NCI-H1105 (cell line): ENCODE results near the gene RILPL1.
"Not testable (repeated sequence)": the region's sequence is repeated elsewhere in the genome, so short reads cannot be mapped to it uniquely, and the experiment has no call there.

Experiments
- DNase-seq: peaks from one replicate; lab custom pipeline; 2025; lab: John Stamatoyannopoulos, UW

Gene RILPL1

DNA sequence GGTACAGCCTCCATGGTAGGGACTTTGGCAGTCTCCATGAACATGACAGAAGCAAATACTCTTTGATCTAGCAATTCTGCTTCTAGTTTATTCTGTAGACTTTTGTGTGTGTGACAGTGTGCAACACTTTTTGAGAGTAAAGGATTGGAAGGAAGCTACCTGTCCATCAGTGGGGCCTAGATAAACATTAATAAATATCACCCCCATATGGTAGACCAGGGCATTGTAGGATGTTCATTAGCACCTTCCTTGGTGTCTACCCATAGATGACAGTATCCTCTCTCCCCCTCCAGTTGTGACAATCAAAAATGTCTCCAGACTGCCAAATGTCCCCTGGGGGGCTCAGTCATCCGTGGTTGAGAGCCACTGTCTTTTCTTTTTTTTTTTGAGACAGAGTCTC lies 64.7 kb downstream of the RILPL1 start:
- DNase-seq = no peak

DNA sequence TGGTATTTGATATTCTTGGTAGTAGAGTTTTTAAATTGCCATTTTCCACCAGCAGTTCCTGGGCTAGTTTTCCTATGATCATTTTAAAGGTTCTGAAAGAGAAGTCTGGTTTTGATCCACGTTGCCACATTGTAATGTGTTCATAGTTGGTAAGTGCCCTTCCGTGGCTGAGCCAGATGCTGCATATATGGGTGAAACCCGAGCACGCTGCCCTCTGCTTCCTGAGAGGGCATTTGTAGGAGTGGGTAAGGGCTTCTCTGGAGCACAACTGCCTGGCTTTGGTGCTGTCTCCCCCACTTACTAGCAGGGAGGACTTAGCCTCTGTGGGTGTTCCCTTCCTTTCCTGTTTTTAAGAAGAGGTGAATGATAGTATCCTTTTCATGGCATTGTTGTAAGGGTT lies 68.4 kb downstream of the RILPL1 start:
- DNase-seq = no peak

DNA sequence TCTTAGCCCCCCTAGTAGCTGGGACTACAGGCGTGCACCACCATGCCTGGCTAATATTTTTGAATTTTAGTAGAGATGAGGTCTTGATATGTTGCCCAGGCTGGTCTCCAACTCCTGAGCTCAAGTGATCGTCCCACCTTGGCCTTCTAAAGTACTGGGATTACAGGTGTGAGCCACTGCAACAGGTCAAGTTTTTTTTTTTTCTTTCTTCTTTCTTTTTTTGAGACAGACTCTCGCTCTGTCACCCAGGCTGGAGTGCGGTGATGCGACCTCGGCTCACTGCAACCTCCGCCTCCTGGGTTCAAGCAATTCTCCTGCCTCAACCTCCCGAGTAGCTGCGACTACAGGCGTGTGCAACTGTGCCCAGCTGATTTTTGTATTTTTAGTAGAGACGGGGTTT lies 70.3 kb downstream of the RILPL1 start:
- DNase-seq = not testable (repeated sequence)

DNA sequence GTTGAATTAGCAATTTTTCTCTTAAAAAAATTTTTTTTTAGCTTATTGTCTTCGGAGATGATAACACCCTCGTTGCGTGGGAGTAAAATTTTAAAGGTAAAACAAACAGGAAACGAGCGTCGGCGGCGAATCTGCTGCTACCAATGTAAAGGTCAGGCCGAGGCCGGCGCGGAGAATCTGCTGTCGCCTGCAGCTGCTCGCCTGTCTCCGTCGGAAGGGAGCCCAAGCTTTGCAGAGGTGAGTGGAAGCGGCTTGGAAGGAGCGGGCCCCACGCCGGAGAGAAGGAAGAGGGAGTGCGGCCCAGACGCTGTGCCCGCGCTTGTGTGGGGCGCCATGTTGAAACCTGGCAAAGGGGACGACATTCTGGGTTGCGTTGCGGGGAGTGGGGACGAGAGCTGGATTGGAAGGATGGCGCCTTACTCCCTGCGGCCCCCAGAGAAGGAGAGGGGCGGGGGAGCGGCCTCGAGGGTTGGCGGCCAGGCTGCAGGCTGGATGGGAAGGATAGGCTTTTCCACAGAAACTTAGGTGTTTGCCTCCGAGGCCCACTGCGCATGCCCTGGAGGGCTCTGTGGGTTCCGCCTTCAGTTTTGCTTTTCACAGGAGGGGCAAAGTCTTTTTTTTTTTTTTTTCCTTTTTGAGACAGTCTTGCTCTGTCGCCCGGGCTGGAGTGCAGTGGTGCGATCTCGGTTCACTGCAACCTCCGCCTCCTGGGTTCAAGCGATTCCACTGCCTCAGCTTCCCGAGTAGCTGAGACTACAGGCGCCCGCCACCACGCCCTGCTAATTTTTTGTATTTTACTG lies 75.3 kb downstream of the RILPL1 start, which contains the start of gene SNRNP35:
TSS of gene SNRNP35 (plus strand) at position 160 of the 800 bp plus-strand sequence. CDS start 7,402 bp downstream, outside the sequence.
- DNase-seq = peak; percentile 92

DNA sequence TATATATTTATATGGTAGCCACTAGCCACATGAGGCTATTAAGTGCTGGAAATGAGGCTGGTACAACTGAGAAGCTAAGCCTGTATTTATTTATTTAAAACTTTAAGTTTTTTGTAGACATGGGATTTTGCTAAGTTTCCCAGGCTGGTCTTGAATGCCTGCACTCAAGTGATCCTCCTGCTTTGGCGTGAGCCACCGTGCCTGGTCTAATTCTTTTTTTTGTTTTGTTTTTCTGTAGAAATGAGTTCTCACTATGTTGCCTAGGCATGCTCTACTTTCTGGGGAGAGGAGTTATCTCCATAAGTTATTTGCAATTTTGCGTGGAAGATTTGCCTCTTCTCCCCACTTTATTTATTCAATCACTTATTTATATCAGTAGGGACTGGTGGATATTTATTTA lies 80.4 kb downstream of the RILPL1 start:
- DNase-seq = no peak

DNA sequence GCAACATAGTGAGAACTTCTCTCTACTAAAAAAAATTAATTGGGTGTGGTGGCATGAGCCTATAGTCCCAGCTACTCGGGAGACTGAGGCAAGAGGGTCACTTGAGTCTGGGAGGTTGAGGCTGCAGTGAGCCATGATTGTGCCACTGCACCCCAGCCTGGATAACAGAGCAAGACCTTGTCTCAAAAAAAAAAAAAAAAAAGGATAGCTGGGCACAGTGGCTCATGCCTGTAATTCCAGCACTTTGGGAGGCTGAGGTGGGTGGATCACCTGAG lies 81.3 kb downstream of the RILPL1 start:
- DNase-seq = not testable (repeated sequence)

DNA sequence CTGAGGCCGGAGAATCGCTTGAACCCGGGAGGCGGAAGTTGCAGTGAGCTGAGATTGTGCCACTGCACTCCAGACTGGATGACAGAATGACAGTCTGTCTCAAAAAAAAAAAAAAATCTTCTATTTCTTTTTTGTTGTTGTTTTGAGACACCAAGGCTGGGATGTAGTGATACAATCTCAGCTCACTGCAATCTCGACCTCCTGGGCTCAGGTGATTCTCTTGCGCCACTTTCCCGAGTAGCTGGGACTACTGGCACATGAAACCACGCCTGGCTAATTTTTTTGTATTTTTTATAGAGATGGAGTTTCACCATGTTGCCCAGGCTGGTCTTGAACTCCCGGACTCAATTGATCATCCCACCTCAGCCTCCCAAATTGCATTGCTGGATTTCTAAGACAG lies 82.9 kb downstream of the RILPL1 start:
- no peak for DNase-seq

DNA sequence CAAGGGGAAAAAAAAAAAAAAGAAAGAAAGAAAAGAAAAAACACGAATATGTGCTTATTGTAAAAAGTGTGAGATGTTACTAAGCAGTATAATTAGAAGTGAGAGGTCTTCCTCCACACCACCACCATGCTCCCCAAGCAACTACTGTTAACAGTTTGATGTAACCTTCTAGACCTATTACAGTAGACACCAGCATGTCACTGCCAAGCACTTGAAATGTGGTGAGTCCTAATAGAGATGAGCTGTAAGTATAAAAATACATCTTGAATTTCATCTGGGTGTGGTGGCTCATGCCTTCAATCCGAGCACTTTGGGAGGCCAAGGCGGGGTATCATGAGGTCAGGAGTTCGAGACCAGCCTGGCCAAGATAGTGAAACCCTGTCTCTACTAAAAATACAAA lies 83.7 kb downstream of the RILPL1 start:
- no peak for DNase-seq

DNA sequence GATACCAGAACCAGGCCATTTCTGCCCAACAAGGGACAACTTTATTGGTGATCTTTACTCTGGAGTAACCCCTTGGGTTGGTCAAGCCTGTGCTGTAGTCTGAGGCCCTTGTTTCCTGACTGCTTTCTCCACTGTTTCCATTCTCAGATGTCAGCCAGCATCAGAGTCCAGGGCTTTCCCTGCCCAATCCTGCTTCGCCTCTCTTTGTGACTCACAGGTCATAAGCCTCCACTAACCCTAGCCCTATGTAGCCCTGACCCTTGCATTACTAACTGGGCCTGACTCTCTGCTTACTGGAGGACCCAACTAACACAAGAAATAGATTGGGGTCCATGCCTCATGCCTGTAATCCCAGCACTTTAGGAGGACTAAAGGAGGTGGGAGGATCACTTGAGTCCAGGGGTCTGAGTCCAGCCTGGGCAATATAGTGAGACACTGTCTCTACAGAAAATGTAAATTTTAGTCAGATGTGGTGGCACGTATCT lies 84.2 kb downstream of the RILPL1 start:
- no peak for DNase-seq

DNA sequence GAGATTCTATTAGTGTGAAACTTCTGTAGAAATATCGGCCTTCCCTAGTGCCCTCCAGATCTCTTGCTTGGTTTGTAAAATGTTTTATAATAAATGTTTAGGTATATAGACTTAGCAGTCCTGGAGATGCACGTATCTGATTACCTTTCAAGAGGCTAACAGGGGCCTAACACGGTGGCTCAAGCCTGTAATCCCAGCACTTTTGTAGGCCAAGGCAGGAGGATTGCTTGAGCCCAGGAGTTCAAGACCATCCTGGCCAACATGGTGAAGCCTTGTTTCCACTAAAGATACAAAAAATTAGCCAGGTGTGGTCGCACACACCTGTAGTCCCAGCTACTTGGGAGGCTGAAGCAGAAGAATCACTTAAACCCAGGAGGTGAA lies 87.2 kb downstream of the RILPL1 start:
- no peak for DNase-seq

DNA sequence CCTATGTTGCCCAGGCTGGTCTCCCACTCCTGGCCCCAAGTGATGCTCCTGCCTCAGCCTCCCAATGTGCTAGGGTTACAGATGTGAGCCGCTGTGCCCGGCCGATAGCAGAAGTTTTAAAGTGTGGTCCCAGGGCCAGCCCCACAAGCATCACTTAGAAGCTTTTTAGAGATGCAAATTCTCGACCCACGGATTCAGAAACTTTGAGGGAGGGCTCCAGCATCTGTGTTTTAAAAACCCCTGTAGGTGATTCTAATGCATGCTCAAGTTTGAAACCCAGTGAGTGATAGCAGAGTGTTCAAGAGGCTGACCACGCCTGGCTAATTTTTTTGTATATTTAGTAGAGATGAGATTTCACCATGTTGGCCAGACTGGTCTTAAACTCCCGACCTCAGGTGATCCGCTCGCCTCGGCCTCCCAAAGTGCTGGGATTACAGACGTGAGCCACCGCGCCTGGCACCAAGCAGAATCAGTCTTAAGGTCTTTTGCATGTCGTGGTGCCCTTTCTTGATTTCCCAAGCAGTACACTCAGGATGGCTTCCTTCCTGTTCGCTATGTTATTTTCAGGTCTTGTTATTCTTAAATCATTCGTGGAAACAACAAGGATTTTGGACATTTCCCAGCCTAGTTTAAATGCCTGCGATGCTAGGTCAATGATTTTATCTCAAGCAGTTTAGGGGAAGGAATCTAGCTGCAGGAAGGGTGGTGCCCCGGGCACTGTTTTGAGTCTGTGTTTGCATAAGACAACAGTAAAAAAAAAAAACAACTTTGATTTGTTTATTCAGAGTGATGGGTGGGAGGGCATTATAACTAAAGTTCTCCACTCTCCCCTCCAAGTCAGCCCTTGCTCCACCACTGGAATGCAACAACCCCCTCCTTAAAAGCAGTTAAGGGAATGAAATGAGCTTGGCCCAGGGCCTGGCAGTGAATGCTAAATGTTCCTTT lies 87.9 kb downstream of the RILPL1 start:
- DNase-seq = no peak

DNA sequence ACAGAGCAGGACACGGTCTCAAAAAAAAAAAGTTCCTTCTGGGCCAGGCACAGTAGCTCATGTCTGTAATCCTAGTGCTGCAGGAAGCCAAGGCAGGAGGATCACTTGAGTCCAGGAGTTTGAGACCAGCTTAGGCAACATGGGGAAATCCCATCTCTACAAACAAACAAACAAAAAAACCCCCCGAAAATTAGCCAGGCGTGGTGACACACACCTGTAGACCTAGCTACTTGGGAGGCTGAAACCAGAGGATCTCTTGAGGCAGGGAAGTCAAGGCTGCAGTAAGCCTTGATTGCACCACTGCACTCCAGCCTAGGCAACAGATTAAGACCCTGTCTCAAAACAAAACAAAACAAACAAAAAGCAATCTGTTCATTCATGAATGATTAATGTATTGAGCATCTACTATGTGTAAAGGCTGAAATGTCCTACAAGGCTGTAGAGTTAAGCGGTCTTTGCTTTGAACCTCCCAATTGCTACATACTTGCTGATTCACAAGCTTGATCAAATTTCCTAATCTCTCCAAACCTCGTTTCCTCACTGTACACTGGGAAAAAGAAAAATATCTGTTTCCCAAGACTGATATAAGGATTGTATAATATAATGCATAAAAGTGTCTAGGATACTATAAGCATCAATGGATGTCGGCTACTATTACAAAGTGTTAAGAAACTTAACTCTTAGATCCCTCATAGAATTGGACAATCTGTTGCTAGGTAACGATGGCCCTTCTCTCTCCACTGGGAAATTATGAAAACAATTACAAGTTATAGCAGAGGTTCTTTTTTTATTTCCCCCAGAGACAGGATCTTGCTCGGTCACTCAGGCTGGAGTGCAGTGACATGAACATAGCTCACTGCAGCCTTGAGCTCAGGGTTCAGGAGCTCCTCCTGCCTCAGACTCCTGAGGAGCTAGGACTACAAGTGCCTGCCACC lies 89.2 kb downstream of the RILPL1 start:
- no peak for DNase-seq

DNA sequence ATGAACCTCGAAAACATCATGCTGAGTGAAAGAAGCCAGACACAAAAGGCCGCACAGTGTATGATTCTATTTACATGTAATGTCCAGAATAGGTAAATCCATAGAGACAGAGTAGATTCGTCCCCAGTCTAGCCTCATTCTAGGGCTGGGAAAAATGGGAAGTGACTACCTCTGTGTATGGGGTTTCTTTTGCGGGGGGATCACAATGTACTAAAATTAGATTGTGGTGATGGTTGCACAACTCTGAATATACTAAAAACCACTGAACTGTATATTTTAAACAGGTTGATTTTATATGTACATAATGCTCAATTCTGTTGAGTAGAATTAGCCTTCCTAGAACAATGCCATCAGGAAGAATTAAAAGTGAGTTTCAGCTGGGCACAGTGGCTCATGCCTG lies 90.7 kb downstream of the RILPL1 start:
- no peak for DNase-seq

DNA sequence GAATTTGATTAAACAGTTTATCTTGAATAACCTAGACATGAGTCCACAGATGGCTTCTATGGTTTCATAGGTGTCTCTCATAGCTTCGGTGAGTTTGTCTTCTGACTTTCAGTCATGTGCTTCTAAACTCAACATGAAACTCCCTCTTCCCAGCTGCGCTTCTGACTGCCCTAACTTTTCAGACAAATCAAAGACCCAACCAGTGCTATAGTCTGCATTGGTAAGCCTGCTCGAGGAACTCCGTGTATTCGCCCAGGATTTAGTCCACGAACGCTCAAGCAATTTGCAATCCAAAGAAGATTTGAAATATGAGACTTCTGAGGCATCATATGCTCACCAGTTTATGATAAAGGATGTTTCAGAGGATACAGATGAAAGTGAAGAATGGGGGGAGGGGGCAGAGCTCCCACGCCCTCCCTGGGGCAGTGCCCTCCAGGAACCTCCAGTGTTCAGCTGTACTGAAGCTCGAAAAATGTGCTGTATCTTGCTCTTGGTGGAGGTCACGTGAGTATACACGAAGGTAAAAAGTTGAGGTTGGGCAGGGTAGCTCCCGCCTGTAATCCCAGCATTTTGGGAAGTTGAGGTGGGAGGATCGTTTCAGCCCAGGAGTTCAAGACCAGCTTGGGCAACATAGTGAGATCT lies 91.9 kb downstream of the RILPL1 start:
- DNase-seq = no peak

DNA sequence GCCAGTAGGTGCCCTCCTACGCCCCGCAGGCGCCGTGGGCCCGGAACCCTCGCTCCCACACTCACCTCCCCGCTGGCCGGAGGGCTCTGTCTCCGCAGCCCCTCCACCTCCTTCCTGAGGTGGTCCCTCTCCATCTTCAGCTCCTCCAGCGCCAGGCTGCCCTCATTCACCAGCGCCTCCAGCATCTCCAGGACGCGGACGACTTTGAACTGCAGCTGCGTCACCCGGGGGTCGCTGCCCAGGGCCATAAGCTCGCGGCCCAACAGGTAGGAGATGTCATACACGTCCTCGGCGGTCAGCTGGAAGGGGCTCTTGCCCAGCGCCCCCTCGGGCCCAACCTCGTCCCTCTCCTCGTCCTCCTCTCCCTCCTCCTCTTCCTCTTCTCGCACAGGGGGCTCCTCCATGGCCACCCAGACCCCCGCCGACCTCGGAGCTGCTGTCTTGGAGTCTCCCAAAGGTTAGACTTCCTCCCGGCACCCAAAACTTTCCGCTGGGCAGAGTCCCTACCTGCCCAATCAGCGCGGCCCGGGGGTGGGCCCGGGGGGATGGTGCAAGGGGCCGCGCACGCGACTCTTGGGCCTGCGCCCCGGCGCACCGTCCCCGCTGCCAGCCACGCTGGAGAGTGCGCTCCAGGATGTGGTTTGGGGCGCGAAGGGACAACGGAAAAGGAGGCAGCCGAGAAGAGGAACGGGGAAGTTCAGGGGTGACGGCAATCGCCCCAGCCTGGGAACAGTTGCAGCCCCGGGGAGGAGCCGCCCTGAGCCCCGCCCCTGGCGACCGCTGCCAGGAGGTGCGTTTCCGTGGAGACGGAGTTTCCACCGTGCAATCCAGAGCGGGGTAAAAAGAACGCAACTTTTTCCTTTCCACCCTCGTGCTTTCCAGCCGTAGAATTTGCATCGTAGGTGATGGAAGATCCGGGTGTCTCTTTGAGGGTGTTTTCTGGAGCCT lies 97.2 kb downstream of the RILPL1 start, which contains the start of gene RILPL2:
TSS of gene RILPL2 (minus strand) at position 668 of the 948 bp plus-strand sequence. CDS start at position 404, 264 bp downstream.
- DNase-seq = peak; percentile 56

DNA sequence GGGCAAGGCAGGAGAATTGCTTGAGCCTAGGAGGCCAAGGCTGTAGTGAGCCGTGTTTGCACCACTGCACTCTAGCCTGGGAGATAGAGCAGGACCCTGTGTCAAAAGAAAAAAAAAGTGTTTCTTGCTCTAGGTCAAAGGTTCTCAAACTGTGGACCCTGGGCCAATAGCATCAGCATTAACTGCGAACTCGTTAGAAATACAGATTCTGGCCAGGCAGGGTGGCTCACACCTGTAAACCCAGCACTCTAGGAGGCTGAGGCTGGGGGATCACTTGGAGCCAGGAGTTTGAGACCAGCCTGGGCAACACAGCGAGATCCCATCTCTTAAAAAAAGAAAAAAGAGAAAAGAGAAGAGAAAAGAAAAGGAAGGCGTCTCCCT lies 97.9 kb downstream of the RILPL1 start:
- no peak for DNase-seq

DNA sequence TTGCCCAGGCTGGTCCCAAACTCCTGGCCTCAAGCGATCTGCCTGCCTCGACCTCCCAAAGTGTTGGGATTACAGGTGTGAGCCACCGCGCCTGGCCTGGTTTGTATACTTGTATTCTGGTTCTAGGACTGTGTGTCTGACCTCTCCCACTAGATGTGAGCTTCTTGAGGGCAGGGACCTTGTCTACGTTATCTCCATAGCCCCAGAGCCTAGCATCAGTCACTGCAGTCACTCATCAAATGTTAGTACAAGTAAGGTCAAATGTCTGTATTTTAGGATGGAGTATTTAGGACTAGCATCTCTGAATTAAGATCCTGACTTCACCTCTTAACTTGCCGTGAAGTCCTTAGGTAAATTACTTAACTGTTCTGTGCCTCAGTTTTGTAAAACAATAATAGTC lies 99.9 kb downstream of the RILPL1 start:
- DNase-seq = no peak

DNA sequence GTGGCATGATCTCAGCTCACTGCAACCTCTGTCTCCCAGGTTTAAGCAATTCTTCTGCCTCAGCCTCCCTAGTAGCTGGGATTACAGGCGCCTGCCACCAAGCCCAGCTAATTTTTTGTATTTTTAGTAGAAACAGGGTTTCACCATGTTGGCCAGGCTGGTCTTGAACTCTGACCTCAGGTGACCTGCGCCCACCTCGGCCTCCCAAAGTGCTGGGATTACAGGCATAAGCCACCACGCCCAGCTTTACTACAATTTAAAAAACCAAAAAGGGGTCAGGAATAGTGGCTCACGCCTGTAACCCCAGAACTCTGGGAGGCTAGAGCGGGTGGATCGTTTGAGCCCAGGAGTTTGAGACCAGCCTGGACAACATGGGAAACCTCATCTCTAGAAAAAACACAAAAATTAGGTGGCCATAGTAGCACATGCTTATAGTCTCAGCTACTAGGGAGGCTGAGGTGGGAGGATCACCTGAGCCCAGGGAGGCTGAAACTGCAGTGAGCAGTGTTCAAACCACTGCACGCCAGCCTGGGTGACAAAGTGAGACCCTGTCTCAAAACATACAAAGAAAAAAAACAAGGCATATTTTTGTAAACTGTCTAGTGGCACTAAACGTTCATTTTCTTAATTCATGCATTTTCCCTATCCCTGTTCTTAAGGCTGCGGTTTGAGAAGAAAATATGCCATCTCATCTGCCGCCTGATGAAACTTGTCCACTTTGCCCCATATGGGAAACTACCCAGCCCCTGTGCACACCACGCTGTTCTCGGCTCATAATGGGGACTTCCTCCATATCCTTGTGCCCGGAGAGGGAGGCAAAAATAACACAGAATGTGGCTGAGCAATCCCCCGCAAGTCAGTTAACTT lies 101.3 kb downstream of the RILPL1 start:
- not testable (repeated sequence) for DNase-seq

DNA sequence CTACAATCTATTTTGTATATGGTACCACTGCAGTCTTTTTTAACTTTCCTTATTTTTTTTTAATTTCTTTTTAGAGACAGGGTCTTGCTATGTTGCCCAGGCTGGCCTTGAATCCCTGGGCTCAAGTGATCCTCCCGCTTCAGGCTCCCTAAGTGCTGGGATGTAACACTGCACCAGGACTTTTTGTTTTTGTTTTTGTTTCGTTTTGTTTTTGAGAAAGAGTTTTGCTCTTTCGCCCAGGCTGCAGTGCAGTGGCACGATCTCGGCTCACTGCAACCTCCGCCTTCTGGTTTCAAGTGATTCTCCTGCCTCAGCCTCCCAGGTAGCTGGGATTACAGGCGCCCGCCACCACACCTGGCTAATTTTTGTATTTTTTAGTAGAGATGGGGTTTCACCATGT lies 104.4 kb downstream of the RILPL1 start:
- DNase-seq = not testable (repeated sequence)
